PC-9 (cell line): ENCODE results near the gene NAXD.
A peak's percentile ranks its signal among the peaks of the same experiment; 100 is the strongest.

Experiments used
- EZH2 ChIP-seq: fragments of 200-600 bp; sonication (generic); IDR thresholded peaks from 2 replicates; pipeline ENCODE4 v1.8.0; 2017; ENCODE audit warnings: antibody characterized with exemption, low read depth
- TF ChIP-seq, protein P1 (sequence below): fragments of 200-600 bp; sonication (generic); conservative IDR thresholded peaks from 2 replicates; pipeline ENCODE4 v1.6.1; 2017; ENCODE audit warnings: mixed run types, antibody characterized with exemption, mild to moderate bottlenecking, moderate library complexity

- TF ChIP-seq, protein P1, sequence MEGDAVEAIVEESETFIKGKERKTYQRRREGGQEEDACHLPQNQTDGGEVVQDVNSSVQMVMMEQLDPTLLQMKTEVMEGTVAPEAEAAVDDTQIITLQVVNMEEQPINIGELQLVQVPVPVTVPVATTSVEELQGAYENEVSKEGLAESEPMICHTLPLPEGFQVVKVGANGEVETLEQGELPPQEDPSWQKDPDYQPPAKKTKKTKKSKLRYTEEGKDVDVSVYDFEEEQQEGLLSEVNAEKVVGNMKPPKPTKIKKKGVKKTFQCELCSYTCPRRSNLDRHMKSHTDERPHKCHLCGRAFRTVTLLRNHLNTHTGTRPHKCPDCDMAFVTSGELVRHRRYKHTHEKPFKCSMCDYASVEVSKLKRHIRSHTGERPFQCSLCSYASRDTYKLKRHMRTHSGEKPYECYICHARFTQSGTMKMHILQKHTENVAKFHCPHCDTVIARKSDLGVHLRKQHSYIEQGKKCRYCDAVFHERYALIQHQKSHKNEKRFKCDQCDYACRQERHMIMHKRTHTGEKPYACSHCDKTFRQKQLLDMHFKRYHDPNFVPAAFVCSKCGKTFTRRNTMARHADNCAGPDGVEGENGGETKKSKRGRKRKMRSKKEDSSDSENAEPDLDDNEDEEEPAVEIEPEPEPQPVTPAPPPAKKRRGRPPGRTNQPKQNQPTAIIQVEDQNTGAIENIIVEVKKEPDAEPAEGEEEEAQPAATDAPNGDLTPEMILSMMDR: peak; percentile 78
- TF ChIP-seq EZH2: no peak
These were observed 21.8 kb upstream of the NAXD start for GRCh38 chr13:110593430-110594130.
